Endothelial cell of umbilical vein (primary cell): ENCODE data around the gene PPM1F. TPM values are rescaled to one million over a fixed set of nuclear protein-coding genes. Genes with fewer than 3 reads are reported as not detected.

ENCODE experiments used
- BruUV-seq: library from RNA; stranded (reverse); fragments of 400-500 nt; replicated peaks from 2 replicates; lab custom pipeline; 2021; lab: Mats Ljungman, UMichigan
- CTCF ChIA-PET: fragments of 300-600, 350-600 bp; sonication (Branson Sonifier 250); formaldehyde crosslinking; loops from one replicate; lab custom pipeline; 2021; ENCODE audit warnings: antibody characterized with exemption, inconsistent platforms; lab: Charles Lee
- POLR2A ChIA-PET: fragments of 300-600, 350-600 bp; sonication (Branson Sonifier 250); formaldehyde crosslinking; loops from one replicate; lab custom pipeline; 2021; ENCODE audit warnings: antibody characterized with exemption, inconsistent platforms; lab: Charles Lee
- DNase-seq: peaks from one replicate; pipeline ENCODE4 v3.0.0-alpha.2; 2011; ENCODE audit warnings: low read depth, low spot score
- FAIRE-seq: peaks from 2 replicates; lab custom pipeline; 2011; peaks lifted over from hg19 to GRCh38; lab: Jason Lieb, UNC
- H2AFZ ChIP-seq: 2 replicates; pipeline ENCODE4 v1.6.0; 2012; ENCODE audit warnings: low read depth, low read length, control low read depth, inconsistent platforms
- H3K27ac ChIP-seq: 2 replicates; pipeline ENCODE4 v1.5.1; 2011; ENCODE audit warnings: low read depth, mild to moderate bottlenecking, control low read depth, low read length, moderate library complexity; ENCODE audit not compliant: insufficient read depth
- H3K27me3 ChIP-seq, 2 experiments: 2 replicates each; pipeline versions ENCODE4 v1.6.0 to v1.6.1; 2011; ENCODE audit warnings: low read length in 2 of 2, mixed read lengths in 1 of 2; ENCODE audit not compliant: control insufficient read depth in 2 of 2, insufficient read depth in 2 of 2
- H3K36me3 ChIP-seq, 2 experiments: 2 replicates in 1 of 2; 3 replicates in 1 of 2; pipeline ENCODE4 v1.5.1; 2011; ENCODE audit warnings: low read length in 2 of 2, mild to moderate bottlenecking in 1 of 2, moderate library complexity in 1 of 2; ENCODE audit not compliant: control insufficient read depth in 2 of 2, insufficient read depth in 2 of 2; ENCODE audit errors: extremely low read depth in 1 of 2
- H3K4me1 ChIP-seq: 3 replicates; pipeline ENCODE4 v1.5.1; 2011; ENCODE audit warnings: mild to moderate bottlenecking, low read length; ENCODE audit not compliant: control insufficient read depth, insufficient read depth; ENCODE audit errors: extremely low read depth
- H3K4me2 ChIP-seq: 2 replicates; pipeline ENCODE4 v1.6.1; 2011; ENCODE audit warnings: low read length, control low read depth, mixed read lengths; ENCODE audit not compliant: insufficient read depth
- H3K4me3 ChIP-seq, 3 experiments: fragments of 200-600 bp in 1 of 3; sonication (generic), shearing (Covaris generic) in 1 of 3; replicated peaks in 1 of 3; 2 replicates each; pipeline ENCODE4 v1.5.1; 2011 to 2016; ENCODE audit warnings: control low read depth in 3 of 3, low read length in 3 of 3, mild to moderate bottlenecking in 2 of 3, inconsistent platforms in 1 of 3, low read depth in 1 of 3, moderate library complexity in 1 of 3; ENCODE audit not compliant: insufficient read depth in 1 of 3
- H3K79me2 ChIP-seq: 2 replicates; pipeline ENCODE4 v1.6.0; 2012; ENCODE audit warnings: low read length, inconsistent platforms; ENCODE audit not compliant: control insufficient read depth, insufficient read depth
- H3K9ac ChIP-seq: replicated peaks from 2 replicates; pipeline ENCODE3; 2011; ENCODE audit warnings: low read length, control low read depth; ENCODE audit not compliant: insufficient read depth; ENCODE audit errors: extremely low read depth
- H3K9me1 ChIP-seq: replicated peaks from 3 replicates; pipeline ENCODE4 v1.6.0; 2011; ENCODE audit warnings: mild to moderate bottlenecking, low read length; ENCODE audit not compliant: control insufficient read depth, insufficient read depth; ENCODE audit errors: extremely low read depth
- H3K9me3 ChIP-seq: replicated peaks from 2 replicates; pipeline ENCODE4 v1.5.1; 2012; ENCODE audit warnings: low read length, inconsistent platforms; ENCODE audit not compliant: control insufficient read depth, insufficient read depth
- H4K20me1 ChIP-seq: replicated peaks from 2 replicates; pipeline ENCODE3; 2011; ENCODE audit warnings: mild to moderate bottlenecking, low read length; ENCODE audit not compliant: control insufficient read depth, insufficient read depth; ENCODE audit errors: extremely low read depth
- CTCF ChIP-seq, 2 donors: IDR thresholded peaks; 1 replicate in 1 of 2; 2 replicates in 1 of 2; pipeline ENCODE4 v1.5.1; 2011; ENCODE audit warnings: low read length in 2 of 2, mild to moderate bottlenecking in 2 of 2, moderate library complexity in 2 of 2, control low read depth in 1 of 2, inconsistent platforms in 1 of 2, low read depth in 1 of 2; ENCODE audit not compliant: insufficient read depth in 1 of 2; ENCODE audit errors: extremely low read depth in 1 of 2
- FOS ChIP-seq: IDR thresholded peaks from 2 replicates; pipeline ENCODE4 v1.6.1; 2011; ENCODE audit warnings: mild to moderate bottlenecking, low read length, moderate library complexity, borderline replicate concordance; ENCODE audit not compliant: insufficient read depth
- MYC ChIP-seq: IDR thresholded peaks from one replicate; pipeline ENCODE4 v1.6.1; 2011; ENCODE audit warnings: mild to moderate bottlenecking, low read depth, low read length
- POLR2A ChIP-seq: IDR thresholded peaks from 2 replicates; pipeline ENCODE4 v1.6.1; 2012; ENCODE audit warnings: low read depth, mild to moderate bottlenecking, control low read depth, low read length
- POLR2AphosphoS5 ChIP-seq: IDR thresholded peaks from 2 replicates; pipeline ENCODE4 v1.6.1; 2012; ENCODE audit warnings: low read depth, mild to moderate bottlenecking, control low read depth, low read length, moderate library complexity; ENCODE audit not compliant: insufficient read depth
- dilution Hi-C: fragments of 300-500 bp; cut with MboI; formaldehyde crosslinking; loops from one replicate; pipeline ENCODE4 v1.15.0; 2019; ENCODE audit warnings: low sequenced_read_pairs; ENCODE audit not compliant: extremely low pct_ligation_motif_present
- intact Hi-C: fragments of 100-400 bp; cut with micrococcal nuclease; formaldehyde crosslinking; loops from one replicate; pipeline ENCODE4 v1.10.0; 2022
- polyA plus RNA-seq, 4 experiments: library from polyadenylated mRNA; depleted of rRNA in 3 of 4; stranded (reverse) in 3 of 4; unstranded in 1 of 4; fragments of >200 nt; gene quantifications; 2 replicates each; pipeline versions ENCODE4 v1.2.1 to v1.2.3, GENCODE V29; 2011 to 2012; ENCODE audit warnings: missing spikeins in 1 of 4
- total RNA-seq: library from RNA; stranded (reverse); gene quantifications from 2 replicates; pipeline ENCODE4 v1.2.3, GENCODE V29; 2021

Gene PPM1F
- total and polyA plus RNA-seq, 2 donors (not counting 3 experiments of a cell fraction or from before 2014, with no cell fraction given): 107 to 178 TPM

- Histone ChIP-seq H4K20me1 (no peaks in the 10 kb centered on the region), H2AFZ (no peak overlapping the region), H3K4me2 (no peak overlapping the region), H3K9me3 (no peaks in the 10 kb centered on the region), H3K27me3 (no peaks in the 10 kb centered on the region), H3K4me1 (peaks cover 88% of the 10 kb centered on the region), H3K36me3 (peaks cover 14 to 27% of the 10 kb centered on the region in 2 experiments), H3K27ac (peak overlapping the region; percentile 86), H3K9me1 (no peaks in the 10 kb centered on the region), H3K9ac (no peak overlapping the region), H3K79me2 (peaks cover 71% of the 10 kb centered on the region), H3K4me3 (no peak overlapping the region)
- POLR2A ChIA-PET: no interaction called here
- CTCF ChIA-PET: no interaction called here
- TF ChIP-seq POLR2AphosphoS5 (no peak), FOS (no peak), MYC (no peak), CTCF (IDR thresholded peaks at IDR 0.05; ENCODE audit: extremely low read depth in 1 of 2, insufficient read depth in 1 of 2, low read depth in 1 of 2, low read length in 2 of 2) (no peak), POLR2A (no peak)
- no TSS peak for BruUV-seq
- no peak for DNase-seq
- peak; percentile 64 for FAIRE-seq
- dilution Hi-C loops (loop anchor here (25.0 kb wide), 2 partner anchors 133 to 233 kb away; no protein-coding TSS in a partner anchor), intact Hi-C loops (no loop called here)
Observed at GRCh38 chr22:21945453-21946261, 7.0 kb downstream of the PPM1F start.
